HCT116 (cell line): Measurements from ENCODE around the gene WDR70.

ENCODE experiments used
- CTCF ChIP-seq, 3 experiments: fragments of 200-600 bp in 1 of 3; sonication (generic) in 1 of 3; IDR thresholded peaks in 2 of 3; conservative IDR thresholded peaks in 1 of 3; 2 replicates each; pipeline ENCODE4 v1.5.1; 2012 to 2017; ENCODE audit warnings: low read depth in 2 of 3, low read length in 2 of 3, antibody characterized with exemption in 1 of 3, borderline replicate concordance in 1 of 3, control low read depth in 1 of 3, mild to moderate bottlenecking in 1 of 3, mixed read lengths in 1 of 3, mixed run types in 1 of 3, moderate library complexity in 1 of 3; ENCODE audit not compliant: insufficient read depth in 1 of 3
- EZH2 ChIP-seq: fragments of 200-600 bp; sonication (generic); IDR thresholded peaks from 2 replicates; pipeline ENCODE4 v1.6.1; 2017; ENCODE audit warnings: antibody characterized with exemption, mixed run types
- EZH2phosphoT487 ChIP-seq: fragments of 200-600 bp; IDR thresholded peaks from 2 replicates; pipeline ENCODE4 v1.6.1; 2018; ENCODE audit warnings: antibody characterized with exemption, borderline replicate concordance
- MAX ChIP-seq: IDR thresholded peaks from 2 replicates; pipeline ENCODE4 v1.6.1; 2012
- POLR2A ChIP-seq: IDR thresholded peaks from 2 replicates; pipeline ENCODE4 v1.7.0; 2011; ENCODE audit warnings: borderline replicate concordance; ENCODE audit not compliant: insufficient read depth, insufficient read length; ENCODE audit errors: extremely low read depth
- POLR2AphosphoS5 ChIP-seq: IDR thresholded peaks from 2 replicates; pipeline ENCODE4 v1.6.1; 2011; ENCODE audit warnings: mild to moderate bottlenecking, low read depth, low read length, moderate library complexity
- SIN3A ChIP-seq: IDR thresholded peaks from 2 replicates; pipeline ENCODE4 v1.6.1; 2012; ENCODE audit warnings: low read depth
- TCF7L2 ChIP-seq: IDR thresholded peaks from 2 replicates; pipeline ENCODE4 v1.7.0; 2011; ENCODE audit warnings: borderline replicate concordance, inconsistent platforms; ENCODE audit not compliant: insufficient read depth, insufficient read length; ENCODE audit errors: extremely low read depth
- ZBTB33 ChIP-seq: IDR thresholded peaks from 2 replicates; pipeline ENCODE4 v1.6.1; 2011; ENCODE audit warnings: mild to moderate bottlenecking, low read length, moderate library complexity; ENCODE audit not compliant: insufficient replicate concordance; ENCODE audit errors: extremely low read depth
- ZNF274 ChIP-seq: fragments of 200-500 bp; sonication (Bioruptor generic); IDR thresholded peaks from 2 replicates; pipeline ENCODE4 v1.6.1; 2014; ENCODE audit warnings: mild to moderate bottlenecking, low read depth, low read length, inconsistent platforms

GRCh38 chr5:37492778-37493555 lies 113.8 kb downstream of the WDR70 start:
- no peak for TF ChIP-seq EZH2phosphoT487
- no peak for TF ChIP-seq CTCF (IDR thresholded peaks at IDR 0.05 in 2 of 3, conservative IDR thresholded peaks at IDR 0.05 in 1 of 3; ENCODE audit: borderline replicate concordance in 1 of 3, insufficient read depth in 1 of 3, low read depth in 2 of 3, low read length in 2 of 3)
- TF ChIP-seq SIN3A = no peak
- no peak for TF ChIP-seq POLR2AphosphoS5
- no peak for TF ChIP-seq TCF7L2
- TF ChIP-seq ZNF274 = no peak
- no peak for TF ChIP-seq MAX
- TF ChIP-seq EZH2 = no peak
- no peak for TF ChIP-seq ZBTB33
- no peak for TF ChIP-seq POLR2A
